WTC11 (cell line): ENCODE data around the gene ETS1.

Source experiments
- ATF2 ChIP-seq: sonication (generic); formaldehyde crosslinking; IDR thresholded peaks from 2 replicates; pipeline ENCODE4 v1.8.1; 2022; ENCODE audit warnings: low read depth, missing genetic modification reagents, borderline replicate concordance
- CTCF ChIP-seq: fragments of 200-600 bp; IDR thresholded peaks from 2 replicates; pipeline ENCODE4 v1.8.0; 2022; ENCODE audit warnings: antibody characterized with exemption
- ETV6 ChIP-seq: sonication (generic); formaldehyde crosslinking; IDR thresholded peaks from 2 replicates; pipeline ENCODE4 v1.8.1; 2022; ENCODE audit warnings: mild to moderate bottlenecking, missing genetic modification reagents
- FOXK1 ChIP-seq: sonication (generic); formaldehyde crosslinking; IDR thresholded peaks from 2 replicates; pipeline ENCODE4 v1.8.0; 2022; ENCODE audit warnings: mild to moderate bottlenecking, moderate library complexity, missing genetic modification reagents
- FOXP1 ChIP-seq: sonication (generic); formaldehyde crosslinking; IDR thresholded peaks from 2 replicates; pipeline ENCODE4 v1.8.0; 2022; ENCODE audit warnings: missing genetic modification reagents, mild to moderate bottlenecking, moderate library complexity, borderline replicate concordance
- GTF2I ChIP-seq: fragments of 250-450 bp; sonication (Bioruptor Pico); conservative IDR thresholded peaks from 2 replicates; pipeline ENCODE4 v1.4.0; 2021; ENCODE audit warnings: mild to moderate bottlenecking
- NR3C1 ChIP-seq: sonication (generic); formaldehyde crosslinking; conservative IDR thresholded peaks from 2 replicates; pipeline ENCODE4 v1.8.1; 2023; ENCODE audit warnings: low read depth, mild to moderate bottlenecking, missing genetic modification reagents
- PREB ChIP-seq: sonication (generic); formaldehyde crosslinking; IDR thresholded peaks from 2 replicates; pipeline ENCODE4 v1.8.1; 2022; ENCODE audit warnings: mild to moderate bottlenecking, missing genetic modification reagents, moderate library complexity, borderline replicate concordance
- USF2 ChIP-seq: sonication (generic); formaldehyde crosslinking; IDR thresholded peaks from 2 replicates; pipeline ENCODE4 v1.8.1; 2023; ENCODE audit warnings: mild to moderate bottlenecking, missing genetic modification reagents, moderate library complexity
- ZBTB21 ChIP-seq: sonication (generic); formaldehyde crosslinking; IDR thresholded peaks from 2 replicates; pipeline ENCODE4 v1.8.1; 2023; ENCODE audit warnings: mild to moderate bottlenecking, missing genetic modification reagents, borderline replicate concordance

GRCh38 chr11:128574576-128575011 is 12.8 kb downstream of the ETS1 start:
- TF ChIP-seq CTCF (no peak), NR3C1 (no peak), USF2 (no peak), FOXP1 (CRISPR knock-in tag) (no peak), GTF2I (no peak), ATF2 (CRISPR knock-in tag) (no peak), FOXK1 (CRISPR knock-in tag) (no peak), ZBTB21 (no peak), ETV6 (CRISPR knock-in tag) (no peak), PREB (CRISPR knock-in tag) (no peak)
